ENCODE results near the gene CREB5. TPM values are rescaled to one million over a fixed set of nuclear protein-coding genes. Genes with fewer than 3 reads are reported as not detected.

The CREB5 gene
- polyA plus RNA-seq, 3 donors from 2014 or later, result 0.37 TPM; not detected in 2

- Mint-ChIP-seq H3K36me3 (no peaks in the 10 kb centered on the region), H3K4me1 (no peaks in the 10 kb centered on the region), H3K27me3 (ENCODE audit: low read depth in 3 of 3) (peaks cover 0 to 7% (median 4%) of the 10 kb centered on the region in 3 donors), H3K4me3 (no peak overlapping the region), H3K27ac (no peak overlapping the region), H3K9me3 (no peaks in the 10 kb centered on the region)
- no peak for DNase-seq
These were observed 459.3 kb downstream of the CREB5 start for GRCh38 chr7:28871631-28872030.

GRCh38 chr7:28872226-28872625 is 459.9 kb downstream of the CREB5 start:
- no peaks in the 10 kb centered on the region for H3K4me1 Mint-ChIP-seq
- H3K27ac Mint-ChIP-seq, result no peak overlapping the region
- H3K27me3 Mint-ChIP-seq (ENCODE audit: low read depth in 3 of 3), result peaks cover 0 to 5% (median 5%) of the 10 kb centered on the region in 3 donors
- H3K4me3 Mint-ChIP-seq, result no peak overlapping the region
- H3K9me3 Mint-ChIP-seq, result no peaks in the 10 kb centered on the region
- no peaks in the 10 kb centered on the region for H3K36me3 Mint-ChIP-seq
- no peak for DNase-seq

DNA sequence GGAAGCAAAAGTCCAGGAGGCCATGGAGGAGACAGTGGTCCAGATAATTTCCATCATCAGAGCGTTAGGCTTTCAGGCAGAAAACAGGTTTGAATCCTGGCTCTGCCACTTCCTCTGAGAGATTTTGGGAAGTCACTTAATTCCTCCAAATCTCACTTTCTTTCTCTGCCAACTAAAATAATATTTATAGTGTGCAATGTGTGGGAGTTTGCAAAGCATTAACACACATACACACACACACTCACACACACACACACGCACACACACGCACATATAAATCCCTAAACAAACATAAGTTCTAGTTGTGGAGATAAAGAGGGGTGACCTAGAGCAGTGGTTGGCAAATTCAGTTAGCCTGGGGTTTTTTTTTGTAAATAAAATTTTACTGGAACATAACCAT is 461.0 kb downstream of the CREB5 start:
- no peak overlapping the region for H3K4me3 Mint-ChIP-seq
- peaks cover 0 to 5% (median 2%) of the 10 kb centered on the region in 3 donors for H3K27me3 Mint-ChIP-seq (ENCODE audit: low read depth in 3 of 3)
- DNase-seq, result no peak
- no peaks in the 10 kb centered on the region for H3K4me1 Mint-ChIP-seq
- no peak overlapping the region for H3K27ac Mint-ChIP-seq
- H3K36me3 Mint-ChIP-seq, result no peaks in the 10 kb centered on the region
- no peaks in the 10 kb centered on the region for H3K9me3 Mint-ChIP-seq

DNA sequence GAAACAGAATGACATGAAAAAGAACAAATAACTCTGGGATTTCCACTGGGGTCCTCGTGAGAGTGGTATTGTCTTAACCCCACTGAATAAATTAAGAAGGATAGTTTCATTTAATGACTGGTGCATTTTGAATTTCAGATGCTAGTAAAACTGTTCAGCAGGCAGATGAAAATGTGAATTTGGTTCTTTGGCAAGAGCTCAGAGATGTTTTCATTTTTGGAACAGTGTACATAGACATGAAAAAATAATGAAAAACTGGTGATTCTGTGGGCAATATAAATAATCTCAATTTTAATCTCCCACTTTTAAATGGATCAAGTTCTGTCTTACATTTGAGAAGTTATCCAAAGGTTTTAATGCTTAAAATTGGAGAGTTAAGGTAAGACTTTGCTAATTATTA is 461.7 kb downstream of the CREB5 start:
- no peak overlapping the region for H3K4me3 Mint-ChIP-seq
- no peak overlapping the region for H3K27ac Mint-ChIP-seq
- no peak for DNase-seq
- H3K36me3 Mint-ChIP-seq, result no peaks in the 10 kb centered on the region
- peaks cover 0 to 5% (median 2%) of the 10 kb centered on the region in 3 donors for H3K27me3 Mint-ChIP-seq (ENCODE audit: low read depth in 3 of 3)
- H3K4me1 Mint-ChIP-seq, result no peaks in the 10 kb centered on the region
- H3K9me3 Mint-ChIP-seq, result no peaks in the 10 kb centered on the region

Other genes with a start within 250 kb of the CREB5 start
- gene JAZF1, start 231.7 kb upstream of the CREB5 start, polyA plus RNA-seq, result 10 to 100 TPM; 17.7 to 40.2 (median 25.9) TPM